Thymus (tissue), 11 donors: ENCODE results near the gene HLA-DQA1. TPM values are rescaled to one million over a fixed set of nuclear protein-coding genes. Genes with fewer than 3 reads are reported as not detected.

ENCODE experiments used
- DNase-seq, 9 donors: peaks; one replicate each; pipeline ENCODE4 v3.0.0-alpha.2; 2013; ENCODE audit warnings: low spot score in 9 of 9, low read depth in 6 of 9, missing footprints in 1 of 9
- H3K27ac ChIP-seq, 2 donors: one replicate each; pipeline ENCODE4 v1.5.1; 2013; ENCODE audit warnings: control low read depth in 1 of 2, low read depth in 1 of 2, low read length in 1 of 2, mild to moderate bottlenecking in 1 of 2, moderate library complexity in 1 of 2
- H3K27me3 ChIP-seq, 2 donors: one replicate each; pipeline ENCODE4 v1.5.1; 2013; ENCODE audit warnings: low read length in 1 of 2; ENCODE audit not compliant: control insufficient read depth in 2 of 2, insufficient read depth in 1 of 2
- H3K36me3 ChIP-seq, 2 donors: one replicate each; pipeline ENCODE4 v1.5.1; 2013; ENCODE audit warnings: low read length in 1 of 2, mild to moderate bottlenecking in 1 of 2, moderate library complexity in 1 of 2; ENCODE audit not compliant: control insufficient read depth in 2 of 2, insufficient read depth in 2 of 2
- H3K4me1 ChIP-seq, 2 donors: one replicate each; pipeline ENCODE4 v1.5.1; 2013; ENCODE audit warnings: low read length in 2 of 2; ENCODE audit not compliant: control insufficient read depth in 2 of 2, insufficient read depth in 2 of 2
- H3K4me3 ChIP-seq, 2 donors: one replicate each; pipeline ENCODE4 v1.5.1; 2013; ENCODE audit warnings: low read length in 2 of 2, control low read depth in 1 of 2, mild to moderate bottlenecking in 1 of 2
- H3K9me3 ChIP-seq, 2 donors: one replicate each; pipeline ENCODE4 v1.5.1; 2013; ENCODE audit warnings: low read length in 1 of 2, mild to moderate bottlenecking in 1 of 2; ENCODE audit not compliant: control insufficient read depth in 2 of 2, insufficient read depth in 1 of 2
- WGBS: extraction: QIAGEN DNeasy Blood & Tissue Kit; methylation state at CpG from one replicate; pipeline ENCODE4 v1.1.7; 2013; 5-methylcytosine and 5-hydroxymethylcytosine counted together
- polyA plus RNA-seq: library from polyadenylated mRNA; stranded (reverse); fragments of 200-250 nt; gene quantifications from one replicate; pipeline ENCODE4 v1.2.3, GENCODE V29; 2013
- total RNA-seq: library from RNA; stranded (reverse); fragments of 120-200 nt; gene quantifications from one replicate; pipeline ENCODE4 v1.2.4, GENCODE V29; 2013
- donor health status: healthy.

Gene HLA-DQA1
- total and polyA plus RNA-seq, 2 donors: 352 to 358 TPM

- 38% methylated on average over 1 of the region's 1 CpG for WGBS
- no peak overlapping the region for H3K27ac ChIP-seq
These were observed 22.7 kb upstream of the HLA-DQA1 start for GRCh38 chr6:32614366-32615081.

GRCh38 chr6:32615885-32616532 lies 21.2 kb upstream of the HLA-DQA1 start:
- Histone ChIP-seq H3K4me1 (no peaks in the 10 kb centered on the region), H3K9me3 (peaks cover 0 to 4% of the 10 kb centered on the region in 2 donors), H3K27me3 (no peaks in the 10 kb centered on the region), H3K36me3 (no peaks in the 10 kb centered on the region), H3K4me3 (no peak overlapping the region), H3K27ac (no peak overlapping the region)
- no peak for DNase-seq
- whole genome bisulfite sequencing: 50% methylated on average over 3 of the region's 3 CpGs

More at GRCh38 chr6:32614366-32615081, 22.7 kb upstream of the HLA-DQA1 start:
- Histone ChIP-seq H3K4me3 (no peak overlapping the region), H3K4me1 (peaks cover 0 to 2% of the 10 kb centered on the region in 2 donors), H3K9me3 (peaks cover 0 to 4% of the 10 kb centered on the region in 2 donors), H3K27me3 (no peaks in the 10 kb centered on the region), H3K36me3 (no peaks in the 10 kb centered on the region)
- no peak for DNase-seq

- H3K27me3 ChIP-seq: no peaks in the 10 kb centered on the region
- peaks cover 0 to 4% of the 10 kb centered on the region in 2 donors for H3K9me3 ChIP-seq
- H3K4me1 ChIP-seq: peaks cover 0 to 8% of the 10 kb centered on the region in 2 donors
- WGBS: 43% methylated on average over 1 of the region's 1 CpG
- no peaks in the 10 kb centered on the region for H3K36me3 ChIP-seq
- no peak overlapping the region for H3K27ac ChIP-seq
- no peak overlapping the region for H3K4me3 ChIP-seq
- DNase-seq: no peak
These were observed 19.5 kb upstream of the HLA-DQA1 start for GRCh38 chr6:32617751-32618150.

GRCh38 chr6:32621372-32621771 lies 15.8 kb upstream of the HLA-DQA1 start:
- Histone ChIP-seq H3K4me1 (peaks cover 0 to 12% of the 10 kb centered on the region in 2 donors), H3K36me3 (no peaks in the 10 kb centered on the region), H3K27ac (no peak overlapping the region), H3K4me3 (no peak overlapping the region), H3K27me3 (no peaks in the 10 kb centered on the region), H3K9me3 (peaks cover 0 to 4% of the 10 kb centered on the region in 2 donors)
- DNase-seq: no peak
- 52% methylated on average over 3 of the region's 3 CpGs for WGBS

GRCh38 chr6:32622545-32623401 lies 14.4 kb upstream of the HLA-DQA1 start:
- peaks cover 0 to 12% of the 10 kb centered on the region in 2 donors for H3K4me1 ChIP-seq
- no peak overlapping the region for H3K4me3 ChIP-seq
- no peaks in the 10 kb centered on the region for H3K36me3 ChIP-seq
- H3K27ac ChIP-seq: peak overlapping the region in 1 of 2 donors; percentile 20
- peak in 4 of 9 donors; percentile 36 to 79 (median 44) for DNase-seq
- no peaks in the 10 kb centered on the region for H3K27me3 ChIP-seq
- peaks cover 0 to 4% of the 10 kb centered on the region in 2 donors for H3K9me3 ChIP-seq
- WGBS: 0% methylated on average over 1 of the region's 1 CpG

GRCh38 chr6:32623693-32624092 lies 13.5 kb upstream of the HLA-DQA1 start:
- no peaks in the 10 kb centered on the region for H3K27me3 ChIP-seq
- no peak overlapping the region for H3K27ac ChIP-seq
- DNase-seq: peak in 1 of 9 donors; percentile 47
- H3K36me3 ChIP-seq: no peaks in the 10 kb centered on the region
- H3K9me3 ChIP-seq: no peaks in the 10 kb centered on the region
- H3K4me3 ChIP-seq: no peak overlapping the region
- peaks cover 0 to 12% of the 10 kb centered on the region in 2 donors for H3K4me1 ChIP-seq

- no peak overlapping the region for H3K27ac ChIP-seq
- WGBS: 5% methylated on average over 1 of the region's 3 CpGs
- H3K36me3 ChIP-seq: no peaks in the 10 kb centered on the region
- no peaks in the 10 kb centered on the region for H3K27me3 ChIP-seq
- no peaks in the 10 kb centered on the region for H3K9me3 ChIP-seq
- peaks cover 0 to 12% of the 10 kb centered on the region in 2 donors for H3K4me1 ChIP-seq
- no peak for DNase-seq
- H3K4me3 ChIP-seq: no peak overlapping the region
These were observed 12.6 kb upstream of the HLA-DQA1 start for GRCh38 chr6:32624565-32624964.

GRCh38 chr6:32625137-32625536 lies 12.1 kb upstream of the HLA-DQA1 start:
- no peak for DNase-seq
- H3K4me3 ChIP-seq: no peak overlapping the region
- no peaks in the 10 kb centered on the region for H3K27me3 ChIP-seq
- H3K4me1 ChIP-seq: peaks cover 0 to 12% of the 10 kb centered on the region in 2 donors
- peak overlapping the region in 1 of 2 donors; percentile 38 for H3K27ac ChIP-seq
- 23% methylated on average over 5 of the region's 5 CpGs for WGBS
- H3K9me3 ChIP-seq: no peaks in the 10 kb centered on the region
- no peaks in the 10 kb centered on the region for H3K36me3 ChIP-seq

GRCh38 chr6:32627249-32627648 lies 10.0 kb upstream of the HLA-DQA1 start:
- H3K27me3 ChIP-seq: no peaks in the 10 kb centered on the region
- DNase-seq: no peak
- peaks cover 0 to 8% of the 10 kb centered on the region in 2 donors for H3K4me1 ChIP-seq
- 0% methylated on average over 1 of the region's 3 CpGs for WGBS
- H3K36me3 ChIP-seq: no peaks in the 10 kb centered on the region
- H3K27ac ChIP-seq: no peak overlapping the region
- H3K4me3 ChIP-seq: no peak overlapping the region
- H3K9me3 ChIP-seq: no peaks in the 10 kb centered on the region
